Gastroesophageal sphincter (tissue), 3 donors: Measurements from ENCODE around the gene CCDC177.

Source experiments
- CTCF ChIP-seq, 4 experiments: fragments of 200-600 bp in 2 of 4; fragments of 450-650 bp in 2 of 4; sonication (generic) in 1 of 4; IDR thresholded peaks; one replicate each; pipeline ENCODE4 v1.5.1; 2017 to 2019; ENCODE audit warnings: antibody characterized with exemption in 4 of 4, mild to moderate bottlenecking in 2 of 4, moderate library complexity in 2 of 4
- POLR2A ChIP-seq, 2 donors: fragments of 450-650 bp; IDR thresholded peaks; one replicate each; pipeline ENCODE4 v1.6.1; 2017; ENCODE audit warnings: antibody characterized with exemption in 2 of 2, mild to moderate bottlenecking in 2 of 2, moderate library complexity in 1 of 2

DNA sequence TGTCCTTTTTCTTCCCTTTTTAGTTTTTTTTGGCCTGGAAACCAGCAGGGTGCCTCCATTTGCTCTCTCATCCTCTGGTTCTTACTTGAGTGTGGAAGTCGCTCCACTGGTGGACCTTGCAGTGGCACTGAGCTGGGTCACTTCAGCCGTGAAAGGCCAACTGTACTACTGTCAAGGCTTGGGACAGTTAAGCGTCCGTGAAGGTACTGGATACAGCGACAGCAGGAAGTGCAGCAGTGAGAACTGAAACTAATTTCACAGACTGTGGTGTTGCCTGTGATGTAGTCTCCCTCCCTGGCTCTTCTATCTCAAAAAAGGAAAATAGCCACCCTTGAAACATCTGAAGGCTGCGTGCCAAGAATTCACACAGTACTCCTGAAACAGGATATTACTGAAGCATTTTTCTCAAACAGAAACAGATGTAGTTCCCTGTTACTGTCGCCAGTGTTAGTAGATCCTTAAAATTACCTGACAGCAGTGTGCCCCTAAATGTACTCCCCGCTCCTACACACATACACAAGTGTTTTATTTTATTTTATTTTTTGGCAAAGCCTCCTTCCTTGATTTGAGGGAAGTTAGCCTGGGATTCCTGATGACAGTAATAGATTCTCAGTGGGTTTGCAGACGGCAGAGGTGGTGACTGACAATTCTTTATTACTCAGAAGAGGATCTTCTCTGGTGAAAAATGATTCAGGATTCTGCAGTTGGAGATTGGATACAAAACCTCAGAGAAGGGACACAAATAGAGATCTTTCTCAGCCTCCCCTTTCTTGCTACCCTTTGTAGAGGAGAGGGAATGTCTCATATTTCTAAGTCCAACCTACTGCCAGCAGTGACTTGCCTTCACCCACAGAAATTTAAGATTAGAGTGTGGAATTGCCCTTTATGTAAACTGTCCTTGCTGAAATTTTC lies 41.1 kb upstream of the CCDC177 start:
- TF ChIP-seq POLR2A (IDR thresholded peaks at IDR 0.05) (no peak), CTCF (IDR thresholded peaks at IDR 0.05) (peak in 3 of 4 experiments; percentile 10 to 38 (median 36))
